Measurements from ENCODE around the gene OSBPL10.
"Not testable (repeated sequence)": the region's sequence is repeated elsewhere in the genome, so short reads cannot be mapped to it uniquely, and the experiment has no call there.

OSBPL10 gene

DNA sequence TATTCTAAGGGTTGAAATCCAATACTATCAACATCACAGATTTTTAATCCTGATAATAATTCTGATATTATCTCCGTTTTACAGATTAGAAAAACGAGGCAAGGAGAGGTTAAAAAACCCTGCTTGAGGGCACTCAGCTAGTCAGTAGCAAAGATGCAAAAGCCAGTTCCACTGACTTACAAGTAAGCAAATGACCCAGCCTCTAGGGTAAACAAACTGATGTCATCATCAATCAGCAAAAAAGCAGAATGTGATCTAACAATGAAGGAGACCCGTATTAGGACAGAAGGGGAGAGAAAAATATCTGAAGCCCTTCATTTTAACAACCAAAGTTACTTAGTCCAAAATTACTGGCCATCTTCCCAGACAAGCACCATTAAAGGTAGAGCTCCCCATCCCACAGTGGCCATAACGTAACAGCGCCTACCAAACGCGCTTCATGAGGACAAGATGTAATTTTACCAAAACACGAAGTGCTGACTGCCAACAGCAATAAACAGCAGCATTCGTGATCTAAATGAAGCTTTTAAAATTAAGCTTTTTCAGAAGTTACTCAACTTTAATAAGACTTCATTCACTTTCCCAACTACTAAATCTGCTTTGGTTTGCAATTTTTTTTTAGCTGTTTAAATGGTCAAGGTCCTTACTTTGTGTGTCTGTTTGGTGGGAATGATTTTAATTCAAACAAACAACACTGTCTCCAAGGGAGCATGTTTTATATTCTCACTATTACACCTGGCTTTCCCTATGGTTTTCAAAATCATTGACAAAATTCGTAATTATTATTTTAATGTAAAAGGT, 176.6 kb downstream of the OSBPL10 start:
- no peak for DNase-seq

- no peak for DNase-seq
Observed at GRCh38 chr3:31802981-31803740, 177.9 kb downstream of the OSBPL10 start.

GRCh38 chr3:31800436-31800835, 180.6 kb downstream of the OSBPL10 start:
- no peak for DNase-seq

GRCh38 chr3:31798840-31799239, 182.2 kb downstream of the OSBPL10 start:
- no peak for DNase-seq

GRCh38 chr3:31793821-31794220, 187.2 kb downstream of the OSBPL10 start:
- no peak for DNase-seq

DNA sequence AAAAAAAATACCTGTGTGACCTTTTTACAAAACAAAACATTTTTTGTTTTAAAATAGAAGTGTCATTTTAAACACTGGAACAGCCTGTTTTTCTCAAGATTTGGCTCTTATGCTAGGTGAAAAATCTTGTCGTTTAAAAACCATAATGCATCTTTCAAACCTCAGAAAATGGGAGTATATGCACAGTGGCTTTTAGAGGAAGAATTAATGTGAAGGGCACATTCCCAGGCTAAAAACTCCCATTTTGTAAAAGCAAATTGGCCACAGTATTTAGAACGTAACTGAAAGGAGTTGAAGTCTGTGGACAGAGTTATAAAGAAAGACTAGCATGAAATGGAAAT, 190.0 kb downstream of the OSBPL10 start:
- DNase-seq, result no peak

DNA sequence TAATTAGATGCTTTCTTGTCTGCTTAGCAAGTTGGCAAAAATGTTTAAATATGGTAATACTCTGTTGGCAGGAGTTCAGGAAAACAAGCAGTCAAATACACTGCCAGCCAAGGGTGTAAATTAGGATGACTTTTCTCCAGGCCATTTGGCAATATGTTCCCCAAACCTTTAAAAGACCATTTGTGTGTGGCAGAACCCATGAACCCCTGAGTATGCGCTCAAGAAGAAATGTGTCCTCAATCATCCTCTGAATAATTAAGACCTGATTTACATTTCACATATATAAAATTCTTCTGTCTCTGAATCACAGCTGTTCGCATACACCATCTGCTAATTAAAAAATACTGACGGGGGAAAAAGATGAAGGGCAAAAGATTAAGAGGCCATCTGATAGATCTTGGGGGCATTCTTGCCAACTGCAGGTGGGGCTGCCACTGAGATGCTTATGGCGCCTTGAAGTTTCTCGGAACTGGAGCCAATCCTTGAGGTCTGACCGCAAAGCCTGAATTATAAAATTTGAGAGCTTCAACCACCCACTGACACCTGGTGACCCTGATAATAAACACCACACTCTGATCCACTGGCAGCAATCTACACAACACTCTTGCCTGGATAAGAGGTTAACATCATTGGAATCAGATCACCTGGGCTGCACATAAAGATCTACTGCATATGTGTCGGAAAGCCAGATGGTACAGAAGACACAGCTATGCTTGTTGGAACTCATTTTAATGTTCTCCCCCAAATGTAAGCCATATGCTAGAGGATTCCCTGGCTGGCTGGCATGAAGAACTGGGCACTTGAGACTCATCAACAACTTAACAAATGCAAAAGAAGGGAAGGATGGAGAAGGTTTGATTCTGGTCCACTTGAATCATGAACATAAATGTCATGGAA, 190.6 kb downstream of the OSBPL10 start:
- DNase-seq, result peak; percentile 90

GRCh38 chr3:31789429-31789828, 191.6 kb downstream of the OSBPL10 start:
- DNase-seq, result no peak

DNA sequence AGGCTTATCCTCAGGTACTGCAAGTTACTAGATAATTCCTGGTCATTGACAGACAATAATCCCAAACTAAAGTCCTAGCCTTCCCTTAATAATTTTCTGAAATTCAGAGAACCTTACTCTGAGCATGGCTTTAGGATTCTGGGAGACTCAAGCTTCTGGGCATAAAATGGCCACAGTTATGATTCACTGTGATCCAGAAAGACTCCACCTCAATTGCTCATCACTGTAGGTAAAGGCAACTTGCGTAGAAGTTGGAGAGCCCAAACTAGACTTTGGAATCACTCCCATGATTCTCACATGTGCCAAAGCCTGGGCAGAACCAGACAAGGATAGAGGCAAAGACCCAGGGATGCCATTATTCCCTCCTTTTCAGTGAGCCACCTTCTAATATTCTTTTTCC, 195.3 kb downstream of the OSBPL10 start:
- DNase-seq, result no peak

GRCh38 chr3:31785286-31785685, 195.8 kb downstream of the OSBPL10 start:
- DNase-seq, result no peak

- DNase-seq, result not testable (repeated sequence)
Observed at GRCh38 chr3:31783851-31784250, 197.2 kb downstream of the OSBPL10 start.

GRCh38 chr3:31782306-31782705, 198.8 kb downstream of the OSBPL10 start:
- not testable (repeated sequence) for DNase-seq

DNA sequence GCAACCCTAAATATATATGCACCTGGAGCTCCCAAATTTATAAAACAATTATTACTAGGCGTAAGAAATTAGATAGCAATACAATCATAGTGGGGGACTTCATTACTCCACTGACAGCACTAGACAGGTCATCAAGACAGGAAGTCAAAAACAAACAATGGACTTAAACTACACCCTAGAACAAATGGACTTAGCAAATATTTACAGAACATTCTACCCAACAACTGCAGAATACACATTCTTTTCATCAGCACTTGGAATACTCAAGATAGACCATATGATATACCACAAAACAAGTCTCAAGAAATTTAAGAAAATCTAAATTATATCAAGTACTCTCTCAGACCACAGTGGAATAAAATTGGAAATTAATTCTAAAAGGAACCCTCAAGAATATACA, 201.5 kb downstream of the OSBPL10 start:
- DNase-seq, result no peak

DNA sequence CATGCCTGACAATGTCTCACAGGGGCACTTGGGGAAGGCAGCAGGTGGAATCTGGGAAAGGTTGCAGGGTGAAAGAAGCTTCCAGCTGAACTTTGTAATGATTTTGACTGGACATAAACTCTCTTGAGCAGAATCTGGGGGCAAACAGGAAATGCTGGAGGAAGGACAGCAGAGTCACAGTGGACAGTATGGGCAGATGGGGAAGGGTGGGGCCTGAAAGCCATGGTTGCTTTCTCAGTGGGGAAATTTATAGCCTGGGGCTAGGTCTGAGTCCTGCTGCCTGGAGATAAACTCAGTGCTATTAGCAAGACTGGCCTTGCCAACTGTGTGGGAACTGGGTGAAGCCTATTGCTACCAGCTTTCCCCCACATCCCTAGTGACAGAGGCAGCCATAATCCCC, 203.2 kb downstream of the OSBPL10 start:
- DNase-seq, result no peak

DNA sequence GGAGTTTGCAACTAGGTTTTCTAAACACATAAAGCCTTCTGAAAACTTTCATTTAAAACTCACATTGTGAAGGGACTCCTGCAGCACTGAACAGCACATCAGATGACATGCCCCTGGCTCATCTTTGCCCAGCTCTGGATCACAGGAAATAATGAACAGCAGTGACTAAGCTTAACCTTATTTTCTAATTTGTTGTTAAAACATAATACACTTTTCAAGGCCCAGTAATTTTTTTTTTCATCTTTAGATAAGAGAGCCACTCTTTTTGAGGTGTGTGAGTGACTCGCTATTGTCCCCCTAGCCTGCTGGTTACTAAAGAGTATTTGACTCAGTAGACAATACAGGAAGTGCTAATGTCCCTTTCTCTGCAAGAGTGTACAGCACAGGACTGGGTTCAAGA, 204.0 kb downstream of the OSBPL10 start:
- DNase-seq, result no peak

- no peak for DNase-seq
Observed at GRCh38 chr3:31776016-31776415, 205.0 kb downstream of the OSBPL10 start.

DNA sequence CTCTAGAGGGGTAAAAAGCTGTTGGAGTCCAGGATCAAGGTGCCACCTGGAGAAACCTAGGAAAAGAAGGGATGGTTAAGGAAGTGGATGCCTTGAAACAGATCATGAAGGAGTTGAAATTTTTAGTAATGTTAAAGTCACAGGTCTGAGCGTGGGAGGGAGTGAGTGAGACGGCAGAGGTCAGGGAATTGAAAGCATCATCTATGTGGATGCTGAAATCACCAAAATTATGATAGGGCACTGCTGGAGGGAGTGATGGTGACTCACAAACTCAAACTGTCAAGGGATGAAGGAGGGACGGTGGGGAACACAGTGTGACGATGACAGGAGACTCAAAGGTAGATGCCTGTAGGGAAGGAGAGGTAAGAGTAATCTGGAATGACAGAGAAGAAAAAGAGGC, 205.7 kb downstream of the OSBPL10 start:
- no peak for DNase-seq

DNA sequence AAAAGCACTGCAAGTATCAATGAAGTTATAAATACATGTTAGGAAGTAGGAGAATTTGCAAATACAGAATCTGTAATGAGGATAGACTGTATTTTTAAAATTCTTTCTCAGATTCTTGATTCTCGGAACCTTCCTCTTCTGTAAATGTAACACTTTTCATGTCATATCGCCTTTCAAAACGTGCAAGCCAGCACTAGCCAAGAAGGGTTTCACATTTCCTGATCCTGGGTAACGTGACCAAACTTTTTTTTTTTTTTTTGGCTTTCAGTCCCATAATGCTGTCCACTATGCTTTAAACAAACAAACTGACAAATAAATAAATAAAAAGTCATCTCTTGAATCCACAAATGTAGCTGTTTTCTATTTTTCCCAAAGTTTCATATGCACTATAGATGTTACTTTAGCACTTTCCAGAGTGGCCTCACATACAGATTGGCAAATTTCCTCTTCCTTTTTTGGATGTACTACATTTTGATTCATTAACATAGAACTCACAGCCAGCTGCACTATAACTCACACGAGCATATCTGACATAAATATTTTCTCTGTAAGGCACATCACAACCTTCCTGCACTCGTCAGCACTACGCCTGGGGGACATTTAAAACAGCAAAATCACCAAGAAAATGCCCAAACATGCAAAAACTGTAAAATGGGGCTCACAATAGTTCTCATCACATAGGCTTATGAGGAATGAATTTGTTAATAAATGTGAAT, 208.1 kb downstream of the OSBPL10 start:
- DNase-seq, result no peak

DNA sequence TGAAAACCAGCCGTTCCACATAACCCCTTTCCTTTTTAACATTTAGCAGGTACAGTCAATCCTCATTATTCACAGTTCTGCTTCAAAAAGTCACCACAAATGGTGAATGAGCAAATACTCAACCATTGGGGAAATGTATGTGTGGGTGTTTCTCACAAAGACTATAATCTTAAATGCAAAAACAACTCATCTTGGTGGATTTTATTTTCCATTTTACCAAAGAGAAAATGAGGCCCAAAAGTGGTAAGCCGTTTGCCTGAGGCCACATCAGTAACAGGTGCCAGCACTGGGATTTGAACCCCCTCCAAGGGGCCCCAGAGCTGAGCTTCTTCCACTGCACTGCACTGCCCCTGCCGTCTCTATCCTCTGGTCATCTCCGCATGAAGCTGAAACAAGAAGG, 208.8 kb downstream of the OSBPL10 start:
- DNase-seq, result no peak

- DNase-seq, result no peak
Observed at GRCh38 chr3:31770822-31771326, 210.2 kb downstream of the OSBPL10 start.

DNA sequence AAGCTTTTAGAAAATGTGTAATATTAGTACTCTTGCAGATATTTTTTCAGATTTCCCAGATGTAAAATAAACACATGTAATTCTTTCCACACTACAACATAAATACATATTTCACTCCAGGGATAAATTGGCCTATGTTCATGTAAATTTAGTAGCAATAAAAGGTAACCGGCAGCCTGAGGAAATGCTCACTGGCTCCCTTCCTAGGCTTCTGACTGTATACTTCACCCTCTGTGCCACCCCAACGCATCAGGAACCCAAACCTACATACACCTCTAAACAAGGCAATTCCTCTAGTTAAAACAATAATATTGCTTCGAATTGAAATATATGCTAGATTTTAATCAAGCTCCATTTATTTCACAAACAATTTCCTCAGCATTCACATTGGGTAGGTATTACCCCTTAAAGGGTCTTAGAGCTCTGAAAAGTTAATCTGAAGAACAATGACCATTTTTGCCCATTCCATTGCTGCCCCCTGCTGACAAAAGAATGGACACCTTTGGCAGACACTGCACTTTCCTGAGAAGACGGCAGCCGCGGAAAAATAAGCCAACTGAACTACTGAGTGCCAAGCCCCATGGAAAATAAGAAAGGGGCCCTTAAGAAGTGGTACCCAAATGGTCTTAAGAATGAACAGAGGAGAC, 212.5 kb downstream of the OSBPL10 start:
- no peak for DNase-seq

DNA sequence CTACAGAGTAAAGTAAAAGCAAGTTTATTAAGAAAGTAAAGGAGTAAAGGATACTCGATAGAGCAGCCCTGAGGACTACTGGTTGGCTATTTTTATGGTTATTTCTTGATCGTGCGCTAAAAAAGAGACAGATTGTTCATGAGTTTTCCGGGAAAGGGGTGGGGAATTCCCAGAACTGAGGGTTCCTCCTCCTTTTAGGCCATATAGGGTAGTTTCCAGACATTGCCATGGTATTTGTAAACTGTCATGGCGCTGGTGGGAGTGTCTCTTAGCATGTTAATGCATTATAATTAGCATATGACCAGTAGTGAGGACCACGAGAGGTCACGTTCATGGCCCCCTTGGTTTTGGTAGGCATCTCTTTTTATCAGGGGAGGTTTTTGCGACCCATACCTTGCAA, 213.1 kb downstream of the OSBPL10 start:
- DNase-seq, result no peak
